AG09319 (cell line): Measurements from ENCODE around the gene BRME1.

Source experiments
- DNase-seq: peaks from one replicate; pipeline ENCODE4 v3.0.0-alpha.2; 2010; ENCODE audit warnings: low read depth; ENCODE audit errors: extremely low read depth
- TF ChIP-seq, protein P1 (sequence below): IDR thresholded peaks from 2 replicates; pipeline ENCODE4 v1.5.1; 2011; ENCODE audit warnings: low read depth, mild to moderate bottlenecking, inconsistent platforms, low read length, moderate library complexity

The BRME1 gene

GRCh38 chr19:13873834-13874515 is 31.9 kb downstream of the BRME1 start:
- no peak for DNase-seq
- TF ChIP-seq, protein P1, sequence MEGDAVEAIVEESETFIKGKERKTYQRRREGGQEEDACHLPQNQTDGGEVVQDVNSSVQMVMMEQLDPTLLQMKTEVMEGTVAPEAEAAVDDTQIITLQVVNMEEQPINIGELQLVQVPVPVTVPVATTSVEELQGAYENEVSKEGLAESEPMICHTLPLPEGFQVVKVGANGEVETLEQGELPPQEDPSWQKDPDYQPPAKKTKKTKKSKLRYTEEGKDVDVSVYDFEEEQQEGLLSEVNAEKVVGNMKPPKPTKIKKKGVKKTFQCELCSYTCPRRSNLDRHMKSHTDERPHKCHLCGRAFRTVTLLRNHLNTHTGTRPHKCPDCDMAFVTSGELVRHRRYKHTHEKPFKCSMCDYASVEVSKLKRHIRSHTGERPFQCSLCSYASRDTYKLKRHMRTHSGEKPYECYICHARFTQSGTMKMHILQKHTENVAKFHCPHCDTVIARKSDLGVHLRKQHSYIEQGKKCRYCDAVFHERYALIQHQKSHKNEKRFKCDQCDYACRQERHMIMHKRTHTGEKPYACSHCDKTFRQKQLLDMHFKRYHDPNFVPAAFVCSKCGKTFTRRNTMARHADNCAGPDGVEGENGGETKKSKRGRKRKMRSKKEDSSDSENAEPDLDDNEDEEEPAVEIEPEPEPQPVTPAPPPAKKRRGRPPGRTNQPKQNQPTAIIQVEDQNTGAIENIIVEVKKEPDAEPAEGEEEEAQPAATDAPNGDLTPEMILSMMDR: no peak

DNA sequence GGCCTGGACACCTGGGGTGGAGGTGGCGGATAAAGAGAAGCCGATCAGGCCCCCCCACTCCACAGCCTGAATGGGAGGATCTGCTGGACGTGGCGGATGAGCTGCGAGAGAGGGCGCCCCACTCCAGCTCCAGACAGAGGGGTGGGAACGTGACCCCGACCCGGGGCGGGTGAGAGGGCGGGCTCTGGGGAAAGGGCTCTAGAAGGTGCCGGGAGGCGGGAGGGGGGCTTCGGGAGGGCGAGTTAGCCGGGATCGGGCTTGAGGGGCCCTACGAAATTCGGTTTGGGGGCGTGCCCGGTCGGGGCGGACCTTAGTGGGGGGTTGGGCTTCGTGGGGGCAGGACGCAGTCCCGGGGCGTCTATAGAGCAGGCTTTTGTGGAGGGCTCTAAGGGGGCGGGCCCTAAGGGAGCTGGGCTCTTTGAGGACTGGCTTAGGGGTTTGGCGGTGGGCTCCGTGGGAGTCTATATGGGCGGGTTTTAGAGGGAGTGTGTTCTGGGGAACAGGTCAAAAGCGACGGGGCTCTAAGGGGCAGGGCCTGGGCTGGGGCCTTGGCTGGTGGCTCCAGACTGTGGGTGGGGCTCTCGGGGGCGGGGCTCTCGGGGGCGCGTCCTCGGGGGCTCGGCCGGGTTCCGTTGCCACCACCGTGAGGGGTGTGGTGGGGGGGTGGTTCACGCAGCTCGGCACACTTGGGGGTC is 33.1 kb downstream of the BRME1 start:
- TF ChIP-seq, protein P1: no peak; the same call in none of the 2 replicates
- DNase-seq: no peak

- TF ChIP-seq, protein P1: no peak
- no peak for DNase-seq
Measured at GRCh38 chr19:13872339-13872694, 33.6 kb downstream of the BRME1 start.

DNA sequence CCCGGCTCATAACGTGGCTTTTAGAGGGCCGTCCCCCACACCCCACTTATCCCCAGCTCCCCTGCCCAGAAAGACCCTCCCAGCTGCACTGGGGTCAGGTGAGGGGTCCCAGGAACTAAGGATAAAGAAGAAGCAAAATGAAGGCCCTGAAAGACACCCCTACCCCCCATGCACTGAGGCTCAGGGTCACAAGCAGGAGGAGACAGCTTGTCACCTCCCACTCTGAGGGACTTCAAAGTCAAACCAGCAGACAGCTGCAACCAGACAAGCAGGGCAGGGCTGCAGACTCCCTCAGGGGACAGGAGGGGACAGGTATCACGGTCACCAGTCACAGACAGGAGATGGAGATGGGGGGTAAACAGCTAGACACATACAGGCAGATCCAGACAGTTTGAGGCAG is 35.0 kb downstream of the BRME1 start:
- TF ChIP-seq, protein P1: no peak
- DNase-seq: no peak

GRCh38 chr19:13869281-13869680 is 36.6 kb downstream of the BRME1 start:
- TF ChIP-seq, protein P1: no peak
- no peak for DNase-seq

DNA sequence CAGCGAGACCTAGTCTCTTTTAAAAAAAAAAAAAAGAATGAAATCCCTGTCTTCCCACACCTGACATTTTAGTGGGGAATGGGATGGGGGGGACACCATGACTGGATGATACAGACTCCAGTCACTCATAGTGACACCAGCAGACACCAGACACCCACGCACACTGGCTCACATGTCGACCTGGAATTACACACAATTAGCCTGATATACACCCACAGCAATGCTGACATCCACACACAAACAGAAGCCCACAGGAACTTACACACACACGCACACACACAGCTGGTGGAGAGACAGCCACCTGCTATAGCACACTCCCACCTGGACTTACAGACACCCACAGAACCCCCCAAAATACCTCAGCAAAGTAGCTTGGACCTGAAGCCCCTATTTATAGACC is 37.3 kb downstream of the BRME1 start:
- no peak for DNase-seq
- TF ChIP-seq, protein P1: no peak

DNA sequence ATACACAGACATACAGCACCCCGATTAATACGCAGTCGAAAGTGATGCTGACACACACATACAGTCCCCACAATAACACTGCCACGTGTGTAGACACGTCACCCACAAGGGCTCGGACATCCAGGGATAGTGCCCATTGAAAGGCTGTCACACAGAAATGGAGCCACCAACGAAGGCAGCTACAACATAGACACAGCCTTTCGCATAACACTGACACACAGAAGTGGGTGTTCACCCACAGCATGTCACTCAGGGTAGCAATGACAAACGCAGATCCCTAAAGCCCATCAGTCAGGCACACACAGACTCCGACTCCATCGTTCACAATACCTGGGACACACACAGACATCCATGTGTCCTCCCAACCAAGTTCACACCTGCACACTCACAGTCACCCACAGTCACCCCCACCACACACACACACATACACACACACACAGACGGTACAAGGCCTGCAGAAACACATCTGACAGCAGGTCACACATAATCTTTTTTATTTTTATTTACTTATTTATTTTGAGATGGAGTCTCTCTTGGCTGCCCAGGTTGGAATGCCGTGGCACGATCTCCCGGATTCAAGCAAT is 39.4 kb downstream of the BRME1 start:
- TF ChIP-seq, protein P1: no peak
- no peak for DNase-seq
